ENCODE data around the gene PTPRB.

DNA sequence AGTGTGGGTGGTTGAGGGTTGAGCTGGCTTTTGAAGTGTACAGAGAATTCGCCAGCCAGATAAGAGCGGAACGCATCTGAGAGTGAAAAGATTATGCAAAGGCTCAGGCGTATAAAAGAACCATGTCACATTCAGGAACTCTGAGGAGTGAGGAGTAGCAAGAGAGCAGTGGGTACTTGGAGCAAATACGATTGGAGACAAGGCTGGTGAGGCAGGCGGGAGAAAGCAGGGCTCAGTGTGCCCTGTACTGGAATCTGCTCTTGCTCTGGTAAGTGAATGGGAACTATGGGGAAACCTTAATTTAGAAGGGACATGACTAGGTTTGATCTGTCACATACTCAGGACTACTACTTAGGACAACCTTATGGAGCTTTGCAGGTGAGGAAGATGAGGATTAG is 87.0 kb downstream of the PTPRB start:
- TF ChIP-seq POLR2A (IDR thresholded peaks at IDR 0.05; ENCODE audit: low read depth, low read length) (no peak), PAX5 (IDR thresholded peaks at IDR 0.05; ENCODE audit: insufficient read depth, low read length, severe bottlenecking) (no peak)
